ENCODE measurements around the gene FOXRED2. TPM values are rescaled to one million over a fixed set of nuclear protein-coding genes. Genes with fewer than 3 reads are reported as not detected.

FOXRED2 gene
- total RNA-seq, 3 donors from 2014 or later (not counting 1 experiment from before 2014, with no cell fraction given): 1.7 to 2.0 (median 1.9) TPM

GRCh38 chr22:36514766-36515165, 7.9 kb upstream of the FOXRED2 start:
- Histone ChIP-seq H3K4me1 (ENCODE audit: control insufficient read depth, insufficient read depth, low read length) (no peaks in the 10 kb centered on the region), H3K9me3 (ENCODE audit: control insufficient read depth, insufficient read depth, low read length) (no peaks in the 10 kb centered on the region), H3K27me3 (ENCODE audit: control insufficient read depth, insufficient read depth, low read length) (no peaks in the 10 kb centered on the region), H3K27ac (ENCODE audit: low read length) (no peak overlapping the region), H3K36me3 (ENCODE audit: control insufficient read depth, insufficient read depth, low read length) (peaks cover 86% of the 10 kb centered on the region), H3K4me3 (ENCODE audit: low read length) (no peak overlapping the region)
- DNase-seq (no peak), ATAC-seq (no peak)
- TF ChIP-seq CTCF (IDR thresholded peaks at IDR 0.05): no peak
- intact Hi-C loops (cut with micrococcal nuclease): no loop called here
- H3K27ac Mint-ChIP-seq: no peak overlapping the region
- no peaks in the 10 kb centered on the region for H3K9me3 Mint-ChIP-seq
- H3K27me3 Mint-ChIP-seq (ENCODE audit: low read depth in 2 of 2): no peaks in the 10 kb centered on the region
- H3K4me1 Mint-ChIP-seq: peaks cover 8 to 15% of the 10 kb centered on the region in 2 donors
- 100% methylated on average over 1 of the region's 1 CpG for WGBS (ENCODE audit: insufficient coverage)
- H3K4me3 Mint-ChIP-seq: no peak overlapping the region
- peaks cover 58% of the 10 kb centered on the region for H3K36me3 Mint-ChIP-seq

- H3K4me3 Mint-ChIP-seq: no peak overlapping the region
- no peaks in the 10 kb centered on the region for H3K27me3 Mint-ChIP-seq (ENCODE audit: low read depth in 2 of 2)
- Histone ChIP-seq H3K4me3 (ENCODE audit: low read length) (no peak overlapping the region), H3K36me3 (ENCODE audit: control insufficient read depth, insufficient read depth, low read length) (peaks cover 69% of the 10 kb centered on the region), H3K27ac (ENCODE audit: low read length) (no peak overlapping the region), H3K4me1 (ENCODE audit: control insufficient read depth, insufficient read depth, low read length) (no peaks in the 10 kb centered on the region), H3K9me3 (ENCODE audit: control insufficient read depth, insufficient read depth, low read length) (no peaks in the 10 kb centered on the region), H3K27me3 (ENCODE audit: control insufficient read depth, insufficient read depth, low read length) (no peaks in the 10 kb centered on the region)
- no peak for TF ChIP-seq CTCF (IDR thresholded peaks at IDR 0.05)
- H3K9me3 Mint-ChIP-seq: no peaks in the 10 kb centered on the region
- peak overlapping the region in 1 of 2 donors; percentile 48 for H3K27ac Mint-ChIP-seq
- intact Hi-C loops (cut with micrococcal nuclease): no loop called here
- WGBS (ENCODE audit: insufficient coverage): 98% methylated on average over 4 of the region's 4 CpGs
- DNase-seq: no peak
- H3K4me1 Mint-ChIP-seq: peaks cover 8 to 15% of the 10 kb centered on the region in 2 donors
- H3K36me3 Mint-ChIP-seq: peaks cover 50% of the 10 kb centered on the region
- ATAC-seq: no peak
These were observed 6.2 kb upstream of the FOXRED2 start for GRCh38 chr22:36512991-36513390.

GRCh38 chr22:36512333-36512732, 5.5 kb upstream of the FOXRED2 start:
- WGBS (ENCODE audit: insufficient coverage): 97% methylated on average over 7 of the region's 8 CpGs
- H3K9me3 Mint-ChIP-seq: no peaks in the 10 kb centered on the region
- Histone ChIP-seq H3K36me3 (ENCODE audit: control insufficient read depth, insufficient read depth, low read length) (peaks cover 62% of the 10 kb centered on the region), H3K27me3 (ENCODE audit: control insufficient read depth, insufficient read depth, low read length) (no peaks in the 10 kb centered on the region), H3K9me3 (ENCODE audit: control insufficient read depth, insufficient read depth, low read length) (no peaks in the 10 kb centered on the region), H3K4me1 (ENCODE audit: control insufficient read depth, insufficient read depth, low read length) (peaks cover 3% of the 10 kb centered on the region), H3K27ac (ENCODE audit: low read length) (no peak overlapping the region), H3K4me3 (ENCODE audit: low read length) (no peak overlapping the region)
- H3K27me3 Mint-ChIP-seq (ENCODE audit: low read depth in 2 of 2): no peaks in the 10 kb centered on the region
- ATAC-seq: no peak
- no peak for DNase-seq
- intact Hi-C loops (cut with micrococcal nuclease): no loop called here
- H3K36me3 Mint-ChIP-seq: peaks cover 50% of the 10 kb centered on the region
- H3K27ac Mint-ChIP-seq: peak overlapping the region in 1 of 2 donors; percentile 48
- H3K4me3 Mint-ChIP-seq: no peak overlapping the region
- peaks cover 8 to 18% of the 10 kb centered on the region in 2 donors for H3K4me1 Mint-ChIP-seq
- TF ChIP-seq CTCF (IDR thresholded peaks at IDR 0.05): no peak
